ENCODE measurements around the gene RBM20.

- TF ChIP-seq ZNF622 (IDR thresholded peaks at IDR 0.05) (no peak), EP300 (IDR thresholded peaks at IDR 0.05; ENCODE audit: borderline replicate concordance in 1 of 2, control insufficient read depth in 1 of 2, low read depth in 2 of 2, low read length in 2 of 2) (no peak), CTCF (IDR thresholded peaks at IDR 0.05 in 2 of 3, conservative IDR thresholded peaks at IDR 0.05 in 1 of 3; ENCODE audit: control insufficient read depth in 2 of 3, extremely low read depth in 1 of 3, insufficient read depth in 1 of 3, low read depth in 3 of 3, low read length in 3 of 3) (no peak), HCFC1 (IDR thresholded peaks at IDR 0.05; ENCODE audit: low read length) (no peak), USF1 (IDR thresholded peaks at IDR 0.05; ENCODE audit: borderline replicate concordance, extremely low read length, insufficient read depth, low read depth, low read length) (no peak)
Observed at GRCh38 chr10:110686047-110686446, 41.9 kb downstream of the RBM20 start.

Measured in GM12878 (cell line).